B cell (primary cell): Measurements from ENCODE around the gene GABRR1. TPM values are rescaled to one million over a fixed set of nuclear protein-coding genes. Genes with fewer than 3 reads are reported as not detected.

Experiments used
- ATAC-seq: fragments of 200-7000 bp; cut with Tn5 transposase; one replicate; pipeline ENCODE4 v1.10.0; 2021; ENCODE audit warnings: low read depth, mild to moderate bottlenecking, moderate number of reproducible peaks, moderate library complexity
- CTCF ChIA-PET: fragments of 350-600 bp; sonication (Branson Sonifier 250); formaldehyde crosslinking; loops from one replicate; lab custom pipeline; 2021; ENCODE audit warnings: antibody characterized with exemption, inconsistent platforms; lab: Charles Lee
- POLR2A ChIA-PET: fragments of 350-600 bp; sonication (Branson Sonifier 250); formaldehyde crosslinking; loops from one replicate; lab custom pipeline; 2021; ENCODE audit warnings: antibody characterized with exemption; lab: Charles Lee
- DNase-seq: peaks from one replicate; pipeline ENCODE4 v3.0.0; 2013
- H2AFZ ChIP-seq: 2 replicates; pipeline ENCODE4 v1.6.1; 2012; ENCODE audit warnings: mild to moderate bottlenecking, low read depth, low read length; ENCODE audit not compliant: insufficient read depth, poor library complexity, severe bottlenecking
- H3K27ac ChIP-seq, 2 donors: 1 replicate in 1 of 2; 2 replicates in 1 of 2; pipeline ENCODE4 v1.5.1; 2012 to 2013; ENCODE audit warnings: low read length in 2 of 2, mild to moderate bottlenecking in 2 of 2, moderate library complexity in 1 of 2
- H3K27me3 ChIP-seq, 4 experiments: fragments of 200-600 bp in 1 of 4; sonication (generic) in 1 of 4; replicated peaks in 1 of 4; 1 replicate in 2 of 4; 2 replicates in 2 of 4; pipeline versions ENCODE4 v1.6.1 to v1.7.0; 2013 to 2016; ENCODE audit warnings: low read length in 3 of 4, mild to moderate bottlenecking in 2 of 4, mixed read lengths in 1 of 4, moderate library complexity in 1 of 4; ENCODE audit not compliant: insufficient read depth in 4 of 4, control insufficient read depth in 3 of 4; ENCODE audit errors: control extremely low read depth in 1 of 4
- H3K36me3 ChIP-seq, 2 experiments: replicated peaks in 1 of 2; 1 replicate in 1 of 2; 2 replicates in 1 of 2; pipeline versions ENCODE4 v1.6.1 to v1.7.1; 2013; ENCODE audit warnings: low read length in 1 of 2; ENCODE audit not compliant: insufficient read depth in 2 of 2, control insufficient read depth in 1 of 2; ENCODE audit errors: control extremely low read depth in 1 of 2, extremely low read depth in 1 of 2
- H3K4me1 ChIP-seq, 2 donors: fragments of 200-600 bp in 1 of 2; sonication (generic) in 1 of 2; 1 replicate in 1 of 2; 2 replicates in 1 of 2; pipeline versions ENCODE4 v1.5.1 to v1.6.1; 2013 to 2017; ENCODE audit warnings: low read length in 2 of 2; ENCODE audit not compliant: control insufficient read depth in 2 of 2, insufficient read depth in 2 of 2
- H3K4me2 ChIP-seq: replicated peaks from 2 replicates; pipeline ENCODE3; 2012; ENCODE audit warnings: mild to moderate bottlenecking, low read depth, low read length; ENCODE audit not compliant: poor library complexity, severe bottlenecking
- H3K4me3 ChIP-seq, 5 experiments: fragments of 200-600 bp in 1 of 5; sonication (generic) in 1 of 5; 1 replicate in 3 of 5; 2 replicates in 2 of 5; pipeline versions ENCODE4 v1.5.1 to v1.7.0; 2011 to 2016; ENCODE audit warnings: low read length in 4 of 5, mild to moderate bottlenecking in 4 of 5, low read depth in 2 of 5, control low read depth in 1 of 5, moderate library complexity in 1 of 5; ENCODE audit not compliant: insufficient read depth in 1 of 5; ENCODE audit errors: control extremely low read depth in 1 of 5, extremely low read depth in 1 of 5
- H3K79me2 ChIP-seq: fragments of 200-600 bp; sonication (generic); one replicate; pipeline ENCODE4 v1.6.0; 2016; ENCODE audit warnings: low read length; ENCODE audit not compliant: control insufficient read depth, insufficient read depth
- H3K9ac ChIP-seq: fragments of 200-600 bp; sonication (generic); 2 replicates; pipeline ENCODE4 v1.6.1; 2017; ENCODE audit warnings: mild to moderate bottlenecking, low read length, moderate library complexity
- H3K9me3 ChIP-seq, 3 donors: one replicate each; pipeline versions ENCODE4 v1.6.1 to v1.7.1; 2013; ENCODE audit warnings: low read length in 2 of 3; ENCODE audit not compliant: control insufficient read depth in 2 of 3, insufficient read depth in 1 of 3; ENCODE audit errors: control extremely low read depth in 1 of 3
- H4K20me1 ChIP-seq: 2 replicates; pipeline ENCODE4 v1.6.0; 2012; ENCODE audit warnings: mild to moderate bottlenecking, low read length; ENCODE audit not compliant: insufficient read depth, control insufficient read depth, poor library complexity, severe bottlenecking
- H3K27ac Mint-ChIP-seq: one replicate; pipeline ENCODE4 v1.8.0; 2021; ENCODE audit warnings: mixed read lengths
- H3K27me3 Mint-ChIP-seq: one replicate; pipeline ENCODE4 v1.8.0; 2021; ENCODE audit warnings: mixed read lengths
- H3K4me1 Mint-ChIP-seq: one replicate; pipeline ENCODE4 v1.8.0; 2021; ENCODE audit warnings: mixed read lengths
- H3K4me3 Mint-ChIP-seq: one replicate; pipeline ENCODE4 v1.8.0; 2021; ENCODE audit warnings: mixed read lengths
- H3K9me3 Mint-ChIP-seq: one replicate; pipeline ENCODE4 v1.8.0; 2022; ENCODE audit warnings: mixed read lengths; ENCODE audit not compliant: insufficient read depth
- EZH2 ChIP-seq: IDR thresholded peaks from 2 replicates; pipeline ENCODE4 v1.6.1; 2012; ENCODE audit warnings: borderline replicate concordance, low read depth, mild to moderate bottlenecking, moderate library complexity, low read length; ENCODE audit not compliant: insufficient read depth, poor library complexity, severe bottlenecking
- WGBS: methylation state at CpG from one replicate; pipeline ENCODE4 v1.1.5; 2013; ENCODE audit warnings: missing lambda C conversion rate; ENCODE audit not compliant: insufficient coverage; 5-methylcytosine and 5-hydroxymethylcytosine counted together
- intact Hi-C: fragments of 100-400 bp; cut with micrococcal nuclease; formaldehyde crosslinking; loops from one replicate; pipeline ENCODE4 v1.10.0; 2022
- polyA plus RNA-seq: library from polyadenylated mRNA; depleted of rRNA; stranded (reverse); fragments of >200 nt; gene quantifications from 2 replicates; pipeline ENCODE4 v1.2.3, GENCODE V29; 2012
- total RNA-seq, 2 donors: library from RNA; stranded (reverse); fragments of 120-200 nt in 1 of 2; gene quantifications; 1 replicate in 1 of 2; 2 replicates in 1 of 2; pipeline versions ENCODE4 v1.2.3 to v1.2.4, GENCODE V29; 2013 to 2022
- TF ChIP-seq, protein P1 (sequence below): fragments of 200-600 bp; IDR thresholded peaks from one replicate; pipeline ENCODE4 v1.8.0; 2022; ENCODE audit warnings: antibody characterized with exemption, mild to moderate bottlenecking

GABRR1 gene
- total and polyA plus RNA-seq, 2 donors (not counting 1 experiment from before 2014, with no cell fraction given), result not detected

DNA sequence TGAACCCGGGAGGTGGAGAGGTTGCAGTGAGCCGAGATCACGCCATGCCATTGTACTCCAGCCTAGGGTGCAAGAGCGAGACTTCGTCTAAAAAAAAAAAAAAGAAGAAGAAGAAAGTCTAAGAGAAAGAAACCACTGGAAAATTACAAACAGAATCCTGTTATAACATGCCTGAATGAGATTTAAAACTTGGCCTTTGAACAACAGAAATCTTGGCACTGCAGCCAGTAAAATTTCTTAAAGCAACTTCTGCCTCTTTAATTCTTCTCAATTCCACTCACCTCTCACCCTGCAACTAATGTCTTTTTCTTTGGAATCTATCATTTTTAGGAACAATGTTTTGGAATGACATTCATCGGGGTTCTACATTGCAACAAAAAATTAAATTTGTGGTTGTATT, 45.0 kb downstream of the GABRR1 start:
- Histone ChIP-seq H3K79me2 (no peaks in the 10 kb centered on the region), H3K27ac (no peak overlapping the region), H2AFZ (no peak overlapping the region), H3K4me2 (no peak overlapping the region), H3K9ac (no peak overlapping the region), H3K36me3 (no peaks in the 10 kb centered on the region), H3K27me3 (no peaks in the 10 kb centered on the region), H3K9me3 (peaks cover 0 to under 1% (median 0%) of the 10 kb centered on the region in 3 donors), H3K4me3 (no peak overlapping the region), H3K4me1 (no peaks in the 10 kb centered on the region), H4K20me1 (no peaks in the 10 kb centered on the region)
- intact Hi-C loops, result no loop called here
- TF ChIP-seq EZH2, result no peak
- TF ChIP-seq, protein P1, sequence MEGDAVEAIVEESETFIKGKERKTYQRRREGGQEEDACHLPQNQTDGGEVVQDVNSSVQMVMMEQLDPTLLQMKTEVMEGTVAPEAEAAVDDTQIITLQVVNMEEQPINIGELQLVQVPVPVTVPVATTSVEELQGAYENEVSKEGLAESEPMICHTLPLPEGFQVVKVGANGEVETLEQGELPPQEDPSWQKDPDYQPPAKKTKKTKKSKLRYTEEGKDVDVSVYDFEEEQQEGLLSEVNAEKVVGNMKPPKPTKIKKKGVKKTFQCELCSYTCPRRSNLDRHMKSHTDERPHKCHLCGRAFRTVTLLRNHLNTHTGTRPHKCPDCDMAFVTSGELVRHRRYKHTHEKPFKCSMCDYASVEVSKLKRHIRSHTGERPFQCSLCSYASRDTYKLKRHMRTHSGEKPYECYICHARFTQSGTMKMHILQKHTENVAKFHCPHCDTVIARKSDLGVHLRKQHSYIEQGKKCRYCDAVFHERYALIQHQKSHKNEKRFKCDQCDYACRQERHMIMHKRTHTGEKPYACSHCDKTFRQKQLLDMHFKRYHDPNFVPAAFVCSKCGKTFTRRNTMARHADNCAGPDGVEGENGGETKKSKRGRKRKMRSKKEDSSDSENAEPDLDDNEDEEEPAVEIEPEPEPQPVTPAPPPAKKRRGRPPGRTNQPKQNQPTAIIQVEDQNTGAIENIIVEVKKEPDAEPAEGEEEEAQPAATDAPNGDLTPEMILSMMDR, result no peak
- WGBS, result 86% methylated on average over 3 of the region's 6 CpGs
- H3K4me3 Mint-ChIP-seq, result no peak overlapping the region
- no peak for DNase-seq
- H3K9me3 Mint-ChIP-seq, result no peaks in the 10 kb centered on the region
- POLR2A ChIA-PET, result no interaction called here
- CTCF ChIA-PET, result no interaction called here
- no peak for ATAC-seq
- H3K27ac Mint-ChIP-seq, result no peak overlapping the region
- no peaks in the 10 kb centered on the region for H3K27me3 Mint-ChIP-seq
- no peaks in the 10 kb centered on the region for H3K4me1 Mint-ChIP-seq

DNA sequence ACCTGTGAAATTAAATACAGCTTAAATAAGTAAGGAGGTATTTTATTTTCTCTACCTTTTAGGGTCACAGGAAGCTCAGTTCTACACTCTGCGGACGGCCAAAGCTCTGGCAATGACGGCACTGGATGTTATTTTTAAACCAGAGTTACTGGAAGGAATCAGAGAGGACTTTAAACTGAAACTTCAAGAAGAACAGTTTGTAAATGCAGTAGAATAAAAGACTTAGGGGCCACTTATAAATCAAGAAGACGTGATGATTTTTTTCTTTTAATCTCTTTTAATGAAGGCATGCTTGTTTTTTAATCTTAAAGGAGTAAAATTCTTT, 55.1 kb downstream of the GABRR1 start:
- Mint-ChIP-seq H3K27ac (no peak overlapping the region), H3K4me3 (no peak overlapping the region), H3K27me3 (no peaks in the 10 kb centered on the region), H3K4me1 (no peaks in the 10 kb centered on the region), H3K9me3 (no peaks in the 10 kb centered on the region)
- Histone ChIP-seq H3K27me3 (no peaks in the 10 kb centered on the region), H3K9me3 (peaks cover 0 to 1% (median 0%) of the 10 kb centered on the region in 3 donors), H3K79me2 (no peaks in the 10 kb centered on the region), H3K4me3 (no peak overlapping the region), H3K4me2 (no peak overlapping the region), H3K36me3 (peaks cover 10 to 30% of the 10 kb centered on the region in 2 experiments), H4K20me1 (no peaks in the 10 kb centered on the region), H3K27ac (no peak overlapping the region), H2AFZ (no peak overlapping the region), H3K9ac (no peak overlapping the region), H3K4me1 (no peaks in the 10 kb centered on the region)
- POLR2A ChIA-PET, result no interaction called here
- TF ChIP-seq EZH2, result no peak
- TF ChIP-seq, protein P1, result no peak
- no peak for ATAC-seq
- intact Hi-C loops, result no loop called here
- 83% methylated on average over 1 of the region's 4 CpGs for WGBS
- CTCF ChIA-PET, result no interaction called here
- no peak for DNase-seq
